Kidney glomerular epithelial cell (primary cell): ENCODE results near the gene ARL5C.

Experiments
- DNase-seq: peaks from one replicate; lab custom pipeline; 2025; lab: John Stamatoyannopoulos, UW

The ARL5C gene

GRCh38 chr17:39167476-39167875 lies 1.5 kb upstream of the ARL5C start:
- no peak for DNase-seq

- no peak for DNase-seq
These were observed 725 bp upstream of the ARL5C start for GRCh38 chr17:39166437-39167335.

DNA sequence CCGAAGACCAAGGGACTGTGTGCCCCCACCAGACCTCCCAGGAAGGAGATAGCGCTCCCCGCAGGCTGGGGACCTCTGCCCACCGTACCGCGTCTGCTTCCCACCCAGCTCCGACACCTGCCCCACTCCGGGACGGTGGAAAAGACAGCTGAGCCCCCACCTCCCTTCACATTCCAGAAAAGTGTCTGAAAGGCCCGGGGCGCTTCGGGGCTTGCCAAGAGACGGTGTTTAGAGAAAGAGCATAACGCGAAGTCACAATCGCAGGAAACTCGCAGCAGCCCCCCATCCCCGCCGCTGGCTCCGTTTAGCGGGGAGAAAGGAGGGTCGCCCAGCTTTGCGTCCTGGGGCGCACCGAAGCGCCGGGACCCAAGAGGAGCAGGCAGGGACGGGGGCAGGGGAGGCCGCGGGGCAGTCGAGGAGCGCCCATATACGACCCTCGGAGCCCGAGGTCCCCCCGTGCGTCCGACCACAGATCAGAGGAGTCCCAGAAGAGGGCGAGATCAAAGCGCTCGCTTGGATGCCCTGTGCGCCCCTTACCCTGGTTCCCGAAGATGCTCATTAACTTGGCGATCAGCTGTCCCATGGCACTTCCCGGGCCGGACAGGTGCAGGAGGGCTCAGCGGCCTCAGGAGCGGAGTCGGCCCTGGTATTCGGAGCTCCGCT lies 652 bp downstream of the ARL5C start:
- DNase-seq, result no peak

- peak; percentile 52 for DNase-seq
These were observed 1.3 kb downstream of the ARL5C start for GRCh38 chr17:39164675-39165143.

DNA sequence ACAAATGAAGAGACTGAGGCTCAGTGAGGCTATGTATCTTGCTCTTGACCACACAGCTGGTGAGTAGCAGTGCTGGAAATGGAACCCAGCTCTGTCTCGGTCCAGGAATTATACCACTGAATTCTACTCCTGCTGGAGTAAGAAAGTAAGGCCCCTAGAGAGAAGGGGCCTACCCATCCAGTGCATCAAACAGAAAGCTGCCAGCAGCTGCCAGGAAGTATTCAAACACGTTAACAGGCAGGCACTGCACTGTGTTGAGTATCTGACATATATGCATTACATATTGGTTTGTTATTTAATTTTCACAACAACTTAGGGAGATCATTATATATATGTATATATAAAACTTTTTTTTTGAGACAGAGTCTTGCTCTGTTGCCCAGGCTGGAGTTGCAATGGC lies 4.0 kb downstream of the ARL5C start:
- DNase-seq, result no peak

DNA sequence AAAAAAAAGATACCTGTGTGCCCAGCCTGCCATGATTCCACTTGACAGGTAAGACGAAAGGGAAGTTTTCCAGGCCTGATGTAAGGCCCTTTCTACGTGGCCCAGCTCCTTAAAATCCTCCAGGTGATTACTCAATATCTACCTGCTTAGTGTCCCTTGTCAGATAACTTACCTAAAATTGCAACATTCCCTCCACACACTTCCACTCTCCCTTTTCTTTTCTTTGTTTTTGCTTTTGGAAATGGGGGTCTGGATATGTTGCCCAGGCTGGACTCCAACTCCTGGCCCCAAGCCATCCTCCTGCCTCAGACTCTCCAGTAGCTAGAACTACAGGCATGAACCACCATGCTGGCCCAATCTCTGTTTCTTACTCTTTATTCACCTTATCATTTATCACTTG lies 7.3 kb downstream of the ARL5C start:
- DNase-seq, result no peak

DNA sequence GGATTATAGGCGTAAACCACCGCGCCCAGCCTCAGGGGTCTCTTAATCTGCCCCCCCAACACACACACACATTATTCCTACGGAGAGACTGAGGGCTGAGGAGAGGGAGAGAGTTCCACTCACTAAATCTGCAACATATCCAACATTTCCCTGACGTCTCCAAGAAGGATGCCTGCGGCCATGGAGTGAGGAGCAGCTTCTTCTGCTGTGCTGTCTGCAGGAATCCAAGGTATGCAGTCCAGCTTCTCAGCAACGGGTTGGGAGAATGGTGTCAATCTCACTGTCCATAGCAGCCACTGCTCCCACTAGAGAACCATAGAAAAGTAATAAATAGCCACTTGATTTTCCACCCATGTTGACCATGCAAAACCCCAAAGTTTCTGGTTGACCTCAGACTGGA lies 9.5 kb downstream of the ARL5C start:
- DNase-seq, result no peak

DNA sequence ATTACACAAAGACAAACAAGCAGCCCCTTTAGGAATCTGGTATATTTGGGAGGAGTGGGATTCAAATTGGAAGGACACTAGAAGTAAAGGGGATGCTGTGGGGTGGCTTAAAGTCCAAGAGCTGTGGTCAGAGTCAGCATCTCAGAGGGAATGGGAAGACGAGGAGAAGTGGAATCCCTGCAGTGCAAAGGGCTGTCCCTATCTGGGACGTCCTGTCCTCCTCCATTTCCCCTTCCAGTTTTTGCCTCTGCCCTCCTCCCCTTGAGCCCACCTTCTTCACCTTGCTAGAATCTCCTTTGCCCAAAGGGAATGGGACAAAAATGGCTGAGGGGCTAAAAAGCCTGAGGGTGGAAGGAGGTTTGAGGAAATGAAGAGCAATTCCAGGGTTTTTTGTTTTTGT lies 10.3 kb downstream of the ARL5C start:
- no peak for DNase-seq

DNA sequence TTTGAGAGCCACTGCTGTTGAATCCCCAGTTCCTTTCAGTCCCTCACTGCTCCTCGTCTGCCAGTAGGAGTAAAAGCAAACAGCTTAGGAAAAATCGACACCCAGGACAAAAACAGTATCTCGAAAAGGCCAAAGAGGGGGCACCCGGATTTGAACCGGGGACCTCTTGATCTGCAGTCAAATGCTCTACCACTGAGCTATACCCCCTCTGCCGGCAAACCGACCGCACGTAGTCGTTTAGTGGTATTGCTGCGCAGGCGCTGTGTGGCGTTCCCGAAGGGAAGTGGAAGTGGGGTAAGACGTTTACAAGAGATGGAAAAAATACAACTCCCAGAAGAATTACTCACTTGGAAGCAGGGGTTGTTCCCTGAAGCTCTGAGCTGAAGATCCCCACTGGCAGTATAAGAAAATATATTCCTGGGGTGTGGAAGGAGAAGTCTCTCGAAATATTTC lies 12.3 kb downstream of the ARL5C start:
- peak; percentile 93 for DNase-seq

DNA sequence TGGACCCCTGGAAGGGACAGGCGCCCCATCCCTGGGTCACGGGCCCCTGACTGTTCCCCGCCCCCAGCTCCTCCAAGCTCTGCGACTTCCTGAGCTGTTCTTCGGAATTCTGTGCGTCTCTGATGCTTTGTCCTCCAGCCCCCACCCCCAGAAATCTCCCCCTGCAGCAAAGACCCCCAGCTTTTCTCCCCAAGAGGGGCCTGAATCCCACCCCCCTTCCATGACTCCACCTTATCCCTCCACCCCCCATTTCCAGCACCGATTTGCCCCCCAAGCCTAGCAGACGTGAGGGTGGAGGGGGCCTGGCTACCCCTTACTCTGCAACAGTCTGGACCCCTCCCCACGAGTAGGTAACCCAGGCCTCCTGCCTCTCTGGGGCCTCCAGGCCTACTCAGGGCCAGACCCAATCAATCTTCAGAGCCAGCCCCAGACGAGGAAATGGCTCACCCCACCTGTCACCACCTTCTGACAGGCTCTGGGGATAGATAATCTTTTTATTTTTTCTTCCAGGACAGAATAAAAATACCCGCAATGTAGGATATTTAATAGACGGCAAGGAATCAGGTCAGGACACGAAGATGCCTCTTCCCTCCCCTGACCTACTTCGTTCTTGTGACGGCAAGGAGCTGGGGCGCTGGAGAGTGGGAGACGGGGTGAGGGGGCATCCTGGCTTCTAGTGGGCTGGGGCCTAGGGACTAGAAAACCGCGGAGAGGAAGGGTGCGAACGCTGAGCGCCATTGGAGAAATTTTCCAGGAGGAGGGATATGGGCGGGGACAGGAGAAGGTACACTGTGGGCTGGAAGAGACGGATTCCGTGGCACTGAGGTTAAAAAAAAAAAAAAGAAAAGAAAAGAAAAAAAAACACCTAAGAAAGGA lies 13.8 kb downstream of the ARL5C start:
- peak; percentile 53 for DNase-seq

GRCh38 chr17:39151150-39151942 lies 14.6 kb downstream of the ARL5C start, which contains the start of gene PLXDC1:
Gene PLXDC1 (minus strand): TSS chr17:39151637. CDS start chr17:39151437, 200 bp downstream.
- DNase-seq, result no peak

- DNase-seq, result no peak
These were observed 15.2 kb downstream of the ARL5C start for GRCh38 chr17:39150795-39151149.

GRCh38 chr17:39150104-39150634 lies 15.8 kb downstream of the ARL5C start:
- DNase-seq, result no peak

GRCh38 chr17:39147221-39148185 lies 18.5 kb downstream of the ARL5C start:
- no peak for DNase-seq

DNA sequence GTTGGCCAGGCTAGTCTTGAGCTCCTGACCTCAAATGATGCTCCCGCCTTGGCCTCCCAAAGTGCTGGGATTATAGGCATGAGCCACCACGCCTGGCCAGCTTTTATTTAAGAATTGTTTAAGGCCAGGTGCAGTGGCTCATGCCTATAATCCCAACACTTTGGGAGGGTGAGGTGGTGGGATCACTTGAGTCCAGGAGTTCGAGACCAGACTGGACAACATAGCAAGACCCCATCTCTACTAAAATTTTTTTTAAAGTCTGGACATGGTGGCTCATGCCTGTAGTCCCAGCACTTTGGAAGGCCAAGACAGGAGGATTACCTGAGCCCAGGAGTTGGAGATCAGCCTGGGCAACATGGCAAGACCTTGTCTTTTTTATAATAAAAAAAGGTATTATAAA lies 19.7 kb downstream of the ARL5C start:
- DNase-seq, result no peak

- no peak for DNase-seq
These were observed 20.8 kb downstream of the ARL5C start for GRCh38 chr17:39145143-39145542.

- DNase-seq, result no peak
These were observed 21.5 kb downstream of the ARL5C start for GRCh38 chr17:39144416-39144840.

- DNase-seq, result no peak
These were observed 22.3 kb downstream of the ARL5C start for GRCh38 chr17:39143552-39144093.

DNA sequence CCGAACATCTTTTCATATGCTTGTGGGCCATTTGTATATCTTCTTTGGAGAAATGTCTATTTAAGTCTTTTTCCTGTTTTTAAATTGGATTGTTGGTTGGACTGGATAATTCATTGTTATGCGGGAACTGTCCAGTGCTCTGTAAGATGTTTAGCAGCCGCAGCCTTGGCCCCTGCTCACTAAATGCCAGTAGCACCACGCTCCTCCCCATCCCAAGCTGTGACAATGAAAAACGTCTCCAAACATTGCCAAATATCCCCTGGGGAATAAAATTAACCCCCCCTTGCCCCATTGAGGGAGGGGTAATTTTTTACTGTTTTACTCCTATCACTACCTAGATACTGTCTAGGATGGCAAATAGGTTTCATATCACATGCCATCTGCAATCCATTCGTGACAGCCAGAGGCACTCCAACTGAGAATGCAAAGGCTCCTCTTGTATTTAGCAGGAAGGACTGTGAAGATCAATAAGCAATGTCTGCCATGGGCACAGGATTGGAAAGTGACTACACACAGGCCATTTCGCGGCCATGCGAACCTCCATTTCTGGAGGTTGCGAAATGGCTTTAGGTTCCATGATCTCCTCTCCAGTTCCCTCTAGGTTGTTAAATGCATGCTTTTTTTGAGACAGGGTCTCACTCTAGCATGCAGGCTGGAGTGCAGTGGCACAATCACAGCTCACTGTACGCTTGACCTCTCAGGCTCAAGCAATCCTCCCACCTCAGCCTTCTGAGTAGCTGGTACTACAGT lies 23.9 kb downstream of the ARL5C start:
- DNase-seq, result no peak
